DND-41 (cell line): ENCODE results near the gene HOXA3.

Experiments
- ATAC-seq: fragments of 200-7000 bp; cut with Tn5 transposase; 3 replicates; pipeline ENCODE4 v1.9.1; 2021; ENCODE audit warnings: low read depth; ENCODE audit not compliant: insufficient read depth
- DNase-seq: peaks from one replicate; pipeline ENCODE4 v3.0.0-alpha.2; 2020
- H2AFZ ChIP-seq: 2 replicates; pipeline ENCODE4 v1.6.0; 2012; ENCODE audit warnings: low read depth, low read length
- H3K27ac ChIP-seq: 2 replicates; pipeline ENCODE4 v1.5.1; 2012; ENCODE audit warnings: low read length, inconsistent platforms
- H3K27me3 ChIP-seq: fragments of 200-600 bp; sonication (generic); 2 replicates; pipeline ENCODE4 v1.6.0; 2012; ENCODE audit warnings: low read length, mild to moderate bottlenecking, inconsistent platforms; ENCODE audit not compliant: insufficient read depth, poor library complexity
- H3K36me3 ChIP-seq: 2 replicates; pipeline ENCODE4 v1.5.1; 2012; ENCODE audit warnings: low read length, inconsistent platforms; ENCODE audit not compliant: insufficient read depth
- H3K4me1 ChIP-seq: 2 replicates; pipeline ENCODE4 v1.5.1; 2012; ENCODE audit warnings: mild to moderate bottlenecking, low read length; ENCODE audit not compliant: insufficient read depth
- H3K4me2 ChIP-seq: 2 replicates; pipeline ENCODE4 v1.6.0; 2012; ENCODE audit warnings: mild to moderate bottlenecking, moderate library complexity, low read length, inconsistent platforms; ENCODE audit not compliant: insufficient read depth
- H3K4me3 ChIP-seq, 2 experiments: fragments of 200-600 bp in 1 of 2; shearing (Covaris generic) in 1 of 2; 2 replicates each; pipeline ENCODE4 v1.5.1; 2012 to 2016; ENCODE audit warnings: inconsistent platforms in 2 of 2, low read length in 2 of 2, mild to moderate bottlenecking in 2 of 2, low read depth in 1 of 2, moderate library complexity in 1 of 2
- H3K79me2 ChIP-seq: 2 replicates; pipeline ENCODE4 v1.6.0; 2012; ENCODE audit warnings: low read length, inconsistent platforms; ENCODE audit not compliant: insufficient read depth
- H3K9ac ChIP-seq: 2 replicates; pipeline ENCODE4 v1.6.0; 2012; ENCODE audit warnings: low read depth, mild to moderate bottlenecking, inconsistent platforms, low read length, moderate library complexity
- H3K9me3 ChIP-seq: 2 replicates; pipeline ENCODE4 v1.5.1; 2012; ENCODE audit warnings: low read length, moderate library complexity, mild to moderate bottlenecking, inconsistent platforms; ENCODE audit not compliant: insufficient read depth, severe bottlenecking
- H4K20me1 ChIP-seq: 2 replicates; pipeline ENCODE4 v1.6.0; 2012; ENCODE audit warnings: low read length; ENCODE audit not compliant: insufficient read depth
- EZH2 ChIP-seq: IDR thresholded peaks from 3 replicates; pipeline ENCODE4 v1.6.1; 2012; ENCODE audit warnings: borderline replicate concordance, low read depth, mild to moderate bottlenecking, moderate library complexity, low read length, inconsistent platforms; ENCODE audit not compliant: severe bottlenecking
- TF ChIP-seq, protein P1 (sequence below): IDR thresholded peaks from 2 replicates; pipeline ENCODE4 v1.5.1; 2012; ENCODE audit warnings: borderline replicate concordance, low read length, moderate library complexity, mild to moderate bottlenecking; ENCODE audit not compliant: poor library complexity, severe bottlenecking; ENCODE audit errors: extremely low read depth

The HOXA3 gene

DNA sequence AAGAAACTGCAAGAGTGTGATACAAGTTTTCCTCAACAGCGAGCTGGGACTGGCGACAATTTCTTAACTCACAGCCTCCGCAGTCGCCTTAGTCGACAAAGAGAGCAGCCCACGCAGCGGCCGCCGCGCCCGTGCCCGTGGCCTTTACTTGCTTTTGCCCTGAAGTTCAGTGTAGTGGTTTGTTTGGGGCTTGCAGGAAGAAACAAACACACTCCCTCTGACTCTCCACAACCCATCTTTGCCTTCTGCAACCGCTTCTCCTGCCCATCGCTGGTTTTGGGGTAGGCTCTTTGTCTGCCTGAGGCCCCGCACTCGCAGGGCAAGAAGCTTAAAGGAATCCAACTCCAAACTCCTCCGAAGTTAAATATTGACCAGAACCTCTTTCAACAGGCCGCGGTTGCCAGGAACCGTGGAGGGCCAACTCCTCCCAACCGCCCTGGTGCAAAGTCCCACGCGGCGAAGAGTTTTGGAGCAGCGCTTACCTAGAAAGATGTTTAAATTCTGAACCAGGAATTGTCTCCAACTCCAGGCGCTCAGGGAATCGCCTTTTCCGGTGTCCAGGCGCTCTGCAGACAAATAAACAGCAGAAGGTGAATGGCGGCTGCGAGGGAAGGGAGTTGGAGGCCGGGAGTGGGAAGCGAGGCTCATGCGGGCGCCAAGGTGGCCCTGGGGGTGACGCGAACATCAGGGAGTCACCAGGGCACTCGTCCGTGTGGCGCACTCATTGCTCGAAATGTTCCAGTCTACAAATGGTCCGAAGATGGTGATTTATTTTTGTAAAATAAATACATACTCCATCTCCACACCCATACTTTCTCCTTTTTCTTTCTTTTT, 30.1 kb downstream of the HOXA3 start:
- Histone ChIP-seq H3K9ac (no peak overlapping the region), H2AFZ (no peak overlapping the region), H3K79me2 (no peaks in the 10 kb centered on the region), H3K27ac (no peak overlapping the region), H3K27me3 (no peaks in the 10 kb centered on the region), H3K4me2 (no peak overlapping the region), H3K4me3 (no peak overlapping the region), H3K9me3 (no peaks in the 10 kb centered on the region), H3K4me1 (no peaks in the 10 kb centered on the region), H3K36me3 (no peaks in the 10 kb centered on the region), H4K20me1 (no peaks in the 10 kb centered on the region)
- no peak for ATAC-seq
- no peak for TF ChIP-seq EZH2
- TF ChIP-seq, protein P1, sequence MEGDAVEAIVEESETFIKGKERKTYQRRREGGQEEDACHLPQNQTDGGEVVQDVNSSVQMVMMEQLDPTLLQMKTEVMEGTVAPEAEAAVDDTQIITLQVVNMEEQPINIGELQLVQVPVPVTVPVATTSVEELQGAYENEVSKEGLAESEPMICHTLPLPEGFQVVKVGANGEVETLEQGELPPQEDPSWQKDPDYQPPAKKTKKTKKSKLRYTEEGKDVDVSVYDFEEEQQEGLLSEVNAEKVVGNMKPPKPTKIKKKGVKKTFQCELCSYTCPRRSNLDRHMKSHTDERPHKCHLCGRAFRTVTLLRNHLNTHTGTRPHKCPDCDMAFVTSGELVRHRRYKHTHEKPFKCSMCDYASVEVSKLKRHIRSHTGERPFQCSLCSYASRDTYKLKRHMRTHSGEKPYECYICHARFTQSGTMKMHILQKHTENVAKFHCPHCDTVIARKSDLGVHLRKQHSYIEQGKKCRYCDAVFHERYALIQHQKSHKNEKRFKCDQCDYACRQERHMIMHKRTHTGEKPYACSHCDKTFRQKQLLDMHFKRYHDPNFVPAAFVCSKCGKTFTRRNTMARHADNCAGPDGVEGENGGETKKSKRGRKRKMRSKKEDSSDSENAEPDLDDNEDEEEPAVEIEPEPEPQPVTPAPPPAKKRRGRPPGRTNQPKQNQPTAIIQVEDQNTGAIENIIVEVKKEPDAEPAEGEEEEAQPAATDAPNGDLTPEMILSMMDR: no peak
- no peak for DNase-seq

DNA sequence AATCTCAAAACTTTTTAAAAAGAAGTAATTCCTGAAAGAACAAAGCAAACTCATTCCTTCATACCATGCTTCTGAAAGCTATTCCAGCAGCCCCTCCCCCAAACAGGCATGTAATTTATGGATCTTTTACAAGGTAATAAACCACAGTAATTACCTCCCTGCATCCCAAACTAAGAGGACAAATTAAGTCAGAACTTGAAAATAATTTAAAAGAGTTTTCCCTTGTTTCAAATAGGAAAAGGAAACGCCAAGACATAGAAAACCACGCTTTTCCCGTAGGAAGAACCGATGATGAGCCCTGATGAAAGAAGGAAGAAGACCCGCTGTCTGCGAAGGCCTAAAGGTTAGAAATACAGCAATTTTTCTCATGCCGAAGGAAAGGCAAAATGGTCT, 30.7 kb downstream of the HOXA3 start:
- H3K27ac ChIP-seq: no peak overlapping the region
- H3K4me1 ChIP-seq: no peaks in the 10 kb centered on the region
- no peak overlapping the region for H3K9ac ChIP-seq
- ATAC-seq (no peak), DNase-seq (no peak)
- no peaks in the 10 kb centered on the region for H3K79me2 ChIP-seq
- H4K20me1 ChIP-seq: no peaks in the 10 kb centered on the region
- H3K4me2 ChIP-seq: no peak overlapping the region
- H2AFZ ChIP-seq: no peak overlapping the region
- H3K27me3 ChIP-seq: no peaks in the 10 kb centered on the region
- TF ChIP-seq EZH2: no peak
- TF ChIP-seq, protein P1: no peak
- no peaks in the 10 kb centered on the region for H3K9me3 ChIP-seq
- no peaks in the 10 kb centered on the region for H3K36me3 ChIP-seq
- no peak overlapping the region for H3K4me3 ChIP-seq

DNA sequence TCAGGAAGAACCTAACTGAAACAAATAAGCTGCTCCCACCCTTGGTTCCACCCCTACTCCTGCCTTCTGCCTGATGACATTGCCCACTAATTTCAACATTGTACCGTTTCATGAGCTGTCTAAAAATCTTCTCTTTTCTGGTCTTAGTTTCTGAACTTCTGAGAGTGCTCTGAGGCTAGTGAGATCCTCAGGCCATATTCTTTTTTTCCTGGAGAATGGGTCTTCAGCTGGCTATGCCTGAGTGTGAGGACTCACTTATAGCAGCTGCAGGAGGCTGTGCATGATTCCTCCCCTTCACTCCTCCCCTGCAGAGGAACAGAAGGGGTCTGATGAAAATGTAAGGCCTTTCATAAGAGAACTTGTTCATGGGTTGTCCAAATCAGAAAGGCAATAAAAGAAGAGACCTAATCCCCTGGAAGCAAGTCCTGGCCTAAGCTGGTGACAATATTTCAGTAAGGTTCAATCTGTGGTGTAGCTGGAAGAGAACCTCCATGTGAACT, 32.9 kb downstream of the HOXA3 start:
- Histone ChIP-seq H4K20me1 (no peaks in the 10 kb centered on the region), H3K27ac (no peak overlapping the region), H3K27me3 (no peaks in the 10 kb centered on the region), H3K4me1 (no peaks in the 10 kb centered on the region), H3K36me3 (no peaks in the 10 kb centered on the region), H2AFZ (no peak overlapping the region), H3K79me2 (no peaks in the 10 kb centered on the region), H3K9ac (no peak overlapping the region), H3K9me3 (no peaks in the 10 kb centered on the region), H3K4me2 (no peak overlapping the region), H3K4me3 (no peak overlapping the region)
- TF ChIP-seq, protein P1: no peak
- no peak for TF ChIP-seq EZH2
- ATAC-seq (no peak), DNase-seq (no peak)

DNA sequence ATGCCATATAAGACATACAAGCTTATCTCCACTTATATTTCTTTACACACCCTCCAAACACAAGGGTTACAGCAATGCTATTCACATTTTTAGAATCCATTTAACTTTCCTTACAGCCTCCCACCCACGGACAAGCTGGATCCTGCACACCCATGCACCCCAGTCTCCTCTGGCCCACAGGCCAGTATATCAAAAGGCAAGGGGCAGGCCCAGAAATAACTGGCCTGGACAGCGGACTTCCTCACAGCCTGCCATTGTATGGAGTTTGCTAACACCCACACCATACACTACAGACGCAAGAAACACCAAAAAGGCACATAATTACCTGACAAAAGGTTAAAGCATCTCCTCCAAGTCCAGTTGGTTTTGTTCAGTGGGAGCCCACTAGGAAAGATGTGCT, 33.8 kb downstream of the HOXA3 start:
- Histone ChIP-seq H3K27me3 (no peaks in the 10 kb centered on the region), H4K20me1 (no peaks in the 10 kb centered on the region), H3K4me1 (no peaks in the 10 kb centered on the region), H2AFZ (no peak overlapping the region), H3K79me2 (no peaks in the 10 kb centered on the region), H3K9ac (no peak overlapping the region), H3K36me3 (no peaks in the 10 kb centered on the region), H3K9me3 (no peaks in the 10 kb centered on the region), H3K4me2 (no peak overlapping the region), H3K27ac (no peak overlapping the region), H3K4me3 (no peak overlapping the region)
- no peak for ATAC-seq
- no peak for DNase-seq
- TF ChIP-seq EZH2: no peak
- TF ChIP-seq, protein P1: no peak
